Measurements from ENCODE around the gene ARF5. TPM values are rescaled to one million over a fixed set of nuclear protein-coding genes. Genes with fewer than 3 reads are reported as not detected.

Gene ARF5
- total RNA-seq, 1 donor from 2014 or later = 122 TPM

- H3K9me3 Mint-ChIP-seq = no peaks in the 10 kb centered on the region
These were observed 37.1 kb downstream of the ARF5 start for GRCh38 chr7:127625331-127625730.

GRCh38 chr7:127628445-127628844, 40.2 kb downstream of the ARF5 start:
- H3K27ac Mint-ChIP-seq = no peak overlapping the region
- no peaks in the 10 kb centered on the region for H3K4me1 Mint-ChIP-seq (ENCODE audit: low read depth)
- no peaks in the 10 kb centered on the region for H3K9me3 Mint-ChIP-seq
- intact Hi-C loops (cut with micrococcal nuclease) = no loop called here
- no peaks in the 10 kb centered on the region for H3K36me3 Mint-ChIP-seq (ENCODE audit: low read depth)
- no peak overlapping the region for H3K4me3 Mint-ChIP-seq
- peaks cover 32% of the 10 kb centered on the region for H3K27me3 Mint-ChIP-seq (ENCODE audit: insufficient read depth)
- no peak for DNase-seq (ENCODE audit: low spot score)

More at GRCh38 chr7:127625331-127625730, 37.1 kb downstream of the ARF5 start:
- Mint-ChIP-seq H3K27ac (no peak overlapping the region), H3K27me3 (ENCODE audit: insufficient read depth) (peaks cover 42% of the 10 kb centered on the region), H3K36me3 (ENCODE audit: low read depth) (no peaks in the 10 kb centered on the region), H3K4me3 (no peak overlapping the region), H3K4me1 (ENCODE audit: low read depth) (no peaks in the 10 kb centered on the region)
- DNase-seq (ENCODE audit: low spot score) = no peak
- intact Hi-C loops (cut with micrococcal nuclease) = no loop called here

- H3K4me1 Mint-ChIP-seq (ENCODE audit: low read depth) = peaks cover 1% of the 10 kb centered on the region
- H3K27me3 Mint-ChIP-seq (ENCODE audit: insufficient read depth) = peaks cover 26% of the 10 kb centered on the region
These were observed 41.1 kb downstream of the ARF5 start for GRCh38 chr7:127629268-127629854.

GRCh38 chr7:127632276-127632910, 44.2 kb downstream of the ARF5 start:
- Mint-ChIP-seq H3K9me3 (no peaks in the 10 kb centered on the region), H3K27ac (no peak overlapping the region), H3K4me3 (no peak overlapping the region), H3K27me3 (ENCODE audit: insufficient read depth) (peaks cover 26% of the 10 kb centered on the region), H3K36me3 (ENCODE audit: low read depth) (no peaks in the 10 kb centered on the region), H3K4me1 (ENCODE audit: low read depth) (peaks cover 11% of the 10 kb centered on the region)
- DNase-seq (ENCODE audit: low spot score) = no peak
- intact Hi-C loops (cut with micrococcal nuclease) = no loop called here

More at GRCh38 chr7:127629268-127629854, 41.1 kb downstream of the ARF5 start:
- Mint-ChIP-seq H3K27ac (no peak overlapping the region), H3K36me3 (ENCODE audit: low read depth) (no peaks in the 10 kb centered on the region), H3K9me3 (no peaks in the 10 kb centered on the region), H3K4me3 (no peak overlapping the region)
- no peak for DNase-seq (ENCODE audit: low spot score)
- intact Hi-C loops (cut with micrococcal nuclease) = no loop called here

- H3K4me1 Mint-ChIP-seq (ENCODE audit: low read depth) = peaks cover 11% of the 10 kb centered on the region
- DNase-seq (ENCODE audit: low spot score) = no peak
- intact Hi-C loops (cut with micrococcal nuclease) = no loop called here
- no peaks in the 10 kb centered on the region for H3K36me3 Mint-ChIP-seq (ENCODE audit: low read depth)
- H3K4me3 Mint-ChIP-seq = no peak overlapping the region
- H3K27me3 Mint-ChIP-seq (ENCODE audit: insufficient read depth) = peaks cover 33% of the 10 kb centered on the region
- no peaks in the 10 kb centered on the region for H3K9me3 Mint-ChIP-seq
- no peak overlapping the region for H3K27ac Mint-ChIP-seq
These were observed 47.6 kb downstream of the ARF5 start for GRCh38 chr7:127635659-127636285.

- H3K9me3 Mint-ChIP-seq = no peaks in the 10 kb centered on the region
- no peak for DNase-seq (ENCODE audit: low spot score)
- peaks cover 11% of the 10 kb centered on the region for H3K4me1 Mint-ChIP-seq (ENCODE audit: low read depth)
- H3K27me3 Mint-ChIP-seq (ENCODE audit: insufficient read depth) = peaks cover 26% of the 10 kb centered on the region
- intact Hi-C loops (cut with micrococcal nuclease) = no loop called here
- H3K27ac Mint-ChIP-seq = no peak overlapping the region
- no peaks in the 10 kb centered on the region for H3K36me3 Mint-ChIP-seq (ENCODE audit: low read depth)
- no peak overlapping the region for H3K4me3 Mint-ChIP-seq
These were observed 50.0 kb downstream of the ARF5 start for GRCh38 chr7:127638197-127638596.

Other genes with a start within 250 kb of the ARF5 start
- 39.1 and 44.2 TPM in 2 replicates for gene ZNF800, start 195.7 kb upstream of the ARF5 start, total RNA-seq
- gene GCC1, start 2.8 kb upstream of the ARF5 start, total RNA-seq = 16.8 and 17.4 TPM in 2 replicates
- 0.93 and 1.4 TPM in 2 replicates for gene FSCN3, start 5.3 kb downstream of the ARF5 start, total RNA-seq
- not detected in 2 replicates for gene PAX4, start 29.7 kb downstream of the ARF5 start, total RNA-seq
- 281 and 292 TPM in 2 replicates for gene SND1, start 63.8 kb downstream of the ARF5 start, total RNA-seq